ENCODE data around the gene PDE6B. TPM values are rescaled to one million over a fixed set of nuclear protein-coding genes. Genes with fewer than 3 reads are reported as not detected.

PDE6B gene
- total RNA-seq, 1 experiment from 2014 or later: 10.8 TPM

DNA sequence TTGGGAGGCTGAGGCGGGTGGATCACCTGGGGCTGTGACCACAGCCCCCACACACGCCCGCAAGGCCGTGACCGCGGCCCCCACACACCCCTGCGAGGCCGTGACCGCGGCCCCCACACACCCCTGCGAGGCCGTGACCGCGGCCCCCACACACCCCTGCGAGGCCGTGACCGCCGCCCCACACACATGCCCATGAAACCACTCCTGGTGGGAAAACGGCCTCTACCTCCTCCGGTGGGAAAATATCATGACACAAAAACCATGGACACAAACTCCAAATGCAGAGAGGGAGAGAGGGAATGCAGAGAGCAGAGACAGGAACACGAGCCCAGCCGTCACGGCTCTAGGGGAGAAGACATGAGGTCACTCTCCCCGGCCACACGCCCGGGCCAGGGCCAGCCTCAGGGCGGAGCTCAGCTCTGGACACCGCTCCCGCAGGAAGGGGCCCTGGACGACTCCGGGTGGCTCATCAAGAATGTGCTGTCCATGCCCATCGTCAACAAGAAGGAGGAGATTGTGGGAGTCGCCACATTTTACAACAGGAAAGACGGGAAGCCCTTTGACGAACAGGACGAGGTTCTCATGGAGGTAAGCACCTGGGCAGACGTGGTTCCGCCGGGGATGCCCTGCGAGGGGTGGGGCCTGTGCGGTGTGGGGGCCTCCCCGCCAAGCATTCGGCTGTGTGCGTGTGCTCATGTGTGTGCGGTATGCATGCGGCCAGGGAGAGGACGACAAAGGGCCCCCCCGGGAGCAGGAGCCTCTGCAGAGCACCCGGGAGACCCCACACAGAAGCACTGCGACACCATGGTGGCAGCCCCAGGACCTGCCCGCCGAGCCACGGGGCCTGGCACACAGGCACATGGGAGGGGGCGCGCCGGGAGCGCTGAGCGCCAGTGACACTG lies 31.3 kb downstream of the PDE6B start:
- no peak overlapping the region for H3K56ac ChIP-seq (ENCODE audit: insufficient read length, low read depth, low read length)

More for the DNA sequence above, 31.3 kb downstream of the PDE6B start:
- H3K18ac ChIP-seq (ENCODE audit: insufficient read length, low read depth, low read length): no peak overlapping the region
- no CpG with 5 or more reads among the region's 58 CpGs for WGBS (ENCODE audit: extremely low coverage, insufficient read length, low lambda C conversion rate)
- H4K20me1 ChIP-seq (ENCODE audit: control insufficient read depth, insufficient read depth, insufficient read length): no peaks in the 10 kb centered on the region
- H2AK5ac ChIP-seq (ENCODE audit: insufficient read length, low read length): no peak overlapping the region
- Mint-ChIP-seq H3K4me3 (no peak overlapping the region), H3K36me3 (ENCODE audit: insufficient read depth in 1 of 3, low read depth in 3 of 3) (peaks cover 0 to 2% (median 0%) of the 10 kb centered on the region in 3 experiments; a peak in 4 of 7 replicates), H3K27me3 (ENCODE audit: low read depth) (peaks cover 2% of the 10 kb centered on the region), H3K4me1 (peaks cover 0 to 6% of the 10 kb centered on the region in 2 experiments; a peak in 2 of 4 replicates), H3K9me3 (no peaks in the 10 kb centered on the region; a peak in 1 of 5 replicates), H3K27ac (no peak overlapping the region)
- no peak overlapping the region for H2BK5ac ChIP-seq (ENCODE audit: insufficient read length, low read length)
- no peaks in the 10 kb centered on the region for H3K27me3 ChIP-seq (ENCODE audit: insufficient read depth, low read length)
- H3K79me1 ChIP-seq (ENCODE audit: insufficient read depth, low read depth, low read length, poor library complexity, severe bottlenecking): no peaks in the 10 kb centered on the region
- H2BK20ac ChIP-seq (ENCODE audit: low read depth, low read length, poor library complexity, severe bottlenecking): no peak overlapping the region
- H3K4me1 ChIP-seq (ENCODE audit: insufficient read depth, low read length): no peaks in the 10 kb centered on the region
- no peak overlapping the region for H4K91ac ChIP-seq (ENCODE audit: insufficient read length, low read depth, low read length)
- no peak overlapping the region for H2BK15ac ChIP-seq (ENCODE audit: low read depth, low read length)
- no peak overlapping the region for H4K5ac ChIP-seq (ENCODE audit: insufficient read length, low read depth, low read length)
- no peak overlapping the region for H2BK12ac ChIP-seq (ENCODE audit: insufficient read length, low read depth, low read length)
- H3K14ac ChIP-seq (ENCODE audit: insufficient read depth, low read length): no peak overlapping the region
- H3K23ac ChIP-seq (ENCODE audit: insufficient read length, low read depth, low read length): no peak overlapping the region
- no peaks in the 10 kb centered on the region for H3K9me3 ChIP-seq (ENCODE audit: control insufficient read depth, low read depth, low read length)
- H3T11ph ChIP-seq (ENCODE audit: low read length): no peak overlapping the region
- TF ChIP-seq, protein P1, sequence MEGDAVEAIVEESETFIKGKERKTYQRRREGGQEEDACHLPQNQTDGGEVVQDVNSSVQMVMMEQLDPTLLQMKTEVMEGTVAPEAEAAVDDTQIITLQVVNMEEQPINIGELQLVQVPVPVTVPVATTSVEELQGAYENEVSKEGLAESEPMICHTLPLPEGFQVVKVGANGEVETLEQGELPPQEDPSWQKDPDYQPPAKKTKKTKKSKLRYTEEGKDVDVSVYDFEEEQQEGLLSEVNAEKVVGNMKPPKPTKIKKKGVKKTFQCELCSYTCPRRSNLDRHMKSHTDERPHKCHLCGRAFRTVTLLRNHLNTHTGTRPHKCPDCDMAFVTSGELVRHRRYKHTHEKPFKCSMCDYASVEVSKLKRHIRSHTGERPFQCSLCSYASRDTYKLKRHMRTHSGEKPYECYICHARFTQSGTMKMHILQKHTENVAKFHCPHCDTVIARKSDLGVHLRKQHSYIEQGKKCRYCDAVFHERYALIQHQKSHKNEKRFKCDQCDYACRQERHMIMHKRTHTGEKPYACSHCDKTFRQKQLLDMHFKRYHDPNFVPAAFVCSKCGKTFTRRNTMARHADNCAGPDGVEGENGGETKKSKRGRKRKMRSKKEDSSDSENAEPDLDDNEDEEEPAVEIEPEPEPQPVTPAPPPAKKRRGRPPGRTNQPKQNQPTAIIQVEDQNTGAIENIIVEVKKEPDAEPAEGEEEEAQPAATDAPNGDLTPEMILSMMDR (conservative IDR thresholded peaks at IDR 0.05): no peak
- no peak overlapping the region for H3K9ac ChIP-seq (ENCODE audit: extremely low read depth, insufficient read length, low read length)
- H3K23me2 ChIP-seq (ENCODE audit: insufficient read length, low read depth, low read length, poor library complexity, severe bottlenecking): no peaks in the 10 kb centered on the region
- no peaks in the 10 kb centered on the region for H3K79me2 ChIP-seq (ENCODE audit: insufficient read depth, low read length)
- no peak overlapping the region for H4K8ac ChIP-seq (replicated peaks; ENCODE audit: insufficient read length, low read depth, low read length)
- H3K27ac ChIP-seq (ENCODE audit: insufficient read length, low read depth, low read length): no peak overlapping the region
- no peak for DNase-seq
- no peak overlapping the region for H3K4me2 ChIP-seq (ENCODE audit: insufficient read depth, insufficient read length, low read length)
- H2BK120ac ChIP-seq (ENCODE audit: low read depth, low read length, poor library complexity, severe bottlenecking): no peak overlapping the region
- H3K4ac ChIP-seq (ENCODE audit: low read depth, low read length): no peak overlapping the region
- H2AFZ ChIP-seq (ENCODE audit: low read length): no peak overlapping the region

Measured in H9 (cell line).